ENCODE measurements around the gene CDS2.

CDS2 gene

GRCh38 chr20:5216663-5217062 is 89.9 kb downstream of the CDS2 start:
- DNase-seq: no peak

- no peak for DNase-seq
Observed at GRCh38 chr20:5217616-5218015, 90.8 kb downstream of the CDS2 start.

- no peak for DNase-seq
Observed at GRCh38 chr20:5220321-5221060, 93.7 kb downstream of the CDS2 start.

- DNase-seq: no peak
Observed at GRCh38 chr20:5221061-5221430, 94.2 kb downstream of the CDS2 start.

- DNase-seq: peak; percentile 85
Observed at GRCh38 chr20:5222919-5223634, 96.3 kb downstream of the CDS2 start.

- no peak for DNase-seq
Observed at GRCh38 chr20:5230544-5230943, 103.7 kb downstream of the CDS2 start.

GRCh38 chr20:5234158-5234557 is 107.3 kb downstream of the CDS2 start:
- no peak for DNase-seq

- no peak for DNase-seq
Observed at GRCh38 chr20:5234978-5235377, 108.2 kb downstream of the CDS2 start.

Measured in hematopoietic multipotent progenitor cell treated with erythropoietin and hydrocortisone succinate and interleukin-3 and kit ligand, for 4 days (in vitro differentiated cells).